ENCODE results near the gene TMEM207. TPM values are rescaled to one million over a fixed set of nuclear protein-coding genes. Genes with fewer than 3 reads are reported as not detected.

The TMEM207 gene
- total and polyA plus RNA-seq, 4 donors, result not detected

DNA sequence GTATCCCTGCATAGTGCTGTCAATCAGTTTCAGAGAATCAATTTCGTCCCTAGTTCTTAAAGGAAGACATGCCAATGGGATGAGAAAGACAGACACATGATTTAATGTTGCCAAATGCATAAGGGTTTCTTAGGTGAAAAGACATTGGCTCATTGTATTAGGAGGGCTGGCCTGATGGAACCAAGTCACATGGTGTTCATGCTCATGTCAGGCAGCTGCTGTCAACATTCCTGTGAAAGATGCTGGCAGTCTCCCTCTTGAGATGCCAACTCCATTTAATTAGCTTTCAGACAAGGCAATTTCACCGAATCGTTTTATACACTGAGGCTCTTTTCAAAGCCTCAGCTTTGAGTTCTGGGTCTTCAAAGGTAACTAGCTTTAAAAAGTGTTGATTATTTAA lies 48.1 kb upstream of the TMEM207 start:
- H3K9me3 ChIP-seq (ENCODE audit: control insufficient read depth in 4 of 4, low read length in 3 of 4), result no peaks in the 10 kb centered on the region
- DNase-seq (ENCODE audit: low spot score), result no peak
- H3K4me3 ChIP-seq (ENCODE audit: low read depth in 1 of 3, low read length in 3 of 3), result no peak overlapping the region
- H3K27me3 ChIP-seq (ENCODE audit: control insufficient read depth in 4 of 4, insufficient read depth in 4 of 4, low read length in 3 of 4), result no peaks in the 10 kb centered on the region
- WGBS, result 90% methylated on average over 3 of the region's 3 CpGs
- H3K27ac ChIP-seq (ENCODE audit: low read depth in 1 of 2, low read length in 2 of 2), result no peak overlapping the region
- TF ChIP-seq YY1 (IDR thresholded peaks at IDR 0.05) (no peak), EGR1 (IDR thresholded peaks at IDR 0.05; ENCODE audit: low read depth in 2 of 2) (no peak), GABPA (IDR thresholded peaks at IDR 0.05 in 1 of 2, conservative IDR thresholded peaks at IDR 0.05 in 1 of 2) (no peak), HNF4A (conservative IDR thresholded peaks at IDR 0.05) (no peak), HNF4G (IDR thresholded peaks at IDR 0.05) (no peak), FOXA1 (IDR thresholded peaks at IDR 0.05) (no peak)
- TF ChIP-seq, protein P1, sequence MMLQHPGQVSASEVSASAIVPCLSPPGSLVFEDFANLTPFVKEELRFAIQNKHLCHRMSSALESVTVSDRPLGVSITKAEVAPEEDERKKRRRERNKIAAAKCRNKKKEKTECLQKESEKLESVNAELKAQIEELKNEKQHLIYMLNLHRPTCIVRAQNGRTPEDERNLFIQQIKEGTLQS (IDR thresholded peaks at IDR 0.05), result no peak
- TF ChIP-seq, protein P2, sequence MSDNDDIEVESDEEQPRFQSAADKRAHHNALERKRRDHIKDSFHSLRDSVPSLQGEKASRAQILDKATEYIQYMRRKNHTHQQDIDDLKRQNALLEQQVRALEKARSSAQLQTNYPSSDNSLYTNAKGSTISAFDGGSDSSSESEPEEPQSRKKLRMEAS (IDR thresholded peaks at IDR 0.05), result no peak
- H3K4me1 ChIP-seq (ENCODE audit: control insufficient read depth in 4 of 4, insufficient read depth in 4 of 4, low read length in 3 of 4), result no peaks in the 10 kb centered on the region
- no peaks in the 10 kb centered on the region for H3K36me3 ChIP-seq (ENCODE audit: control insufficient read depth in 4 of 4, insufficient read depth in 3 of 4, low read depth in 1 of 4, low read length in 3 of 4)
- no peak overlapping the region for H3K9ac ChIP-seq (ENCODE audit: low read depth in 1 of 2, low read length in 2 of 2)

DNA sequence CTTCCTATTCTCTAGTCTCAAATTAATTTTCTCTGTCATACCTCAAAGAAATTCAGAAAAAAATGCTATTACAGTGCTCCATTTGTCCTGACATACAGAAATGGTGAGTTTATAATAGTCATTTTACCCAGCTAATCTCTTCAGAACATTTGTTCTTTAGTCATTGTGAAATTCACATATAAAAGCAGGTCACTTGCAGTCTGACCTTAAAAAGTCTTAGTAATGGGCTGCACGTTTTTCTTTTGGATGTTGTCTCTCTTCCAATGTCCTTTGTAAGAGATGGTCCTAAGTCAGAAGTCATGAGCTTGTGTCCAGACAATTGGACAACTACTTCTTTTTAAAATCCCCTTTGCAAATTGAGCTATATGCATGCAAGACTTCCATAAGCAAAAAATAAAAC lies 47.2 kb upstream of the TMEM207 start:
- H3K9me3 ChIP-seq (ENCODE audit: control insufficient read depth in 4 of 4, low read length in 3 of 4), result no peaks in the 10 kb centered on the region
- H3K27ac ChIP-seq (ENCODE audit: low read depth in 1 of 2, low read length in 2 of 2), result no peak overlapping the region
- H3K4me1 ChIP-seq (ENCODE audit: control insufficient read depth in 4 of 4, insufficient read depth in 4 of 4, low read length in 3 of 4), result no peaks in the 10 kb centered on the region
- DNase-seq (ENCODE audit: low spot score), result no peak
- no peaks in the 10 kb centered on the region for H3K36me3 ChIP-seq (ENCODE audit: control insufficient read depth in 4 of 4, insufficient read depth in 3 of 4, low read depth in 1 of 4, low read length in 3 of 4)
- H3K9ac ChIP-seq (ENCODE audit: low read depth in 1 of 2, low read length in 2 of 2), result no peak overlapping the region
- no peak for TF ChIP-seq YY1 (IDR thresholded peaks at IDR 0.05)
- TF ChIP-seq, protein P3, sequence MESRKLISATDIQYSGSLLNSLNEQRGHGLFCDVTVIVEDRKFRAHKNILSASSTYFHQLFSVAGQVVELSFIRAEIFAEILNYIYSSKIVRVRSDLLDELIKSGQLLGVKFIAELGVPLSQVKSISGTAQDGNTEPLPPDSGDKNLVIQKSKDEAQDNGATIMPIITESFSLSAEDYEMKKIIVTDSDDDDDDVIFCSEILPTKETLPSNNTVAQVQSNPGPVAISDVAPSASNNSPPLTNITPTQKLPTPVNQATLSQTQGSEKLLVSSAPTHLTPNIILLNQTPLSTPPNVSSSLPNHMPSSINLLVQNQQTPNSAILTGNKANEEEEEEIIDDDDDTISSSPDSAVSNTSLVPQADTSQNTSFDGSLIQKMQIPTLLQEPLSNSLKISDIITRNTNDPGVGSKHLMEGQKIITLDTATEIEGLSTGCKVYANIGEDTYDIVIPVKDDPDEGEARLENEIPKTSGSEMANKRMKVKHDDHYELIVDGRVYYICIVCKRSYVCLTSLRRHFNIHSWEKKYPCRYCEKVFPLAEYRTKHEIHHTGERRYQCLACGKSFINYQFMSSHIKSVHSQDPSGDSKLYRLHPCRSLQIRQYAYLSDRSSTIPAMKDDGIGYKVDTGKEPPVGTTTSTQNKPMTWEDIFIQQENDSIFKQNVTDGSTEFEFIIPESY (IDR thresholded peaks at IDR 0.05), result no peak
- WGBS, result 9% methylated on average over 1 of the region's 1 CpG
- H3K4me3 ChIP-seq (ENCODE audit: low read depth in 1 of 3, low read length in 3 of 3), result no peak overlapping the region
- no peaks in the 10 kb centered on the region for H3K27me3 ChIP-seq (ENCODE audit: control insufficient read depth in 4 of 4, insufficient read depth in 4 of 4, low read length in 3 of 4)

DNA sequence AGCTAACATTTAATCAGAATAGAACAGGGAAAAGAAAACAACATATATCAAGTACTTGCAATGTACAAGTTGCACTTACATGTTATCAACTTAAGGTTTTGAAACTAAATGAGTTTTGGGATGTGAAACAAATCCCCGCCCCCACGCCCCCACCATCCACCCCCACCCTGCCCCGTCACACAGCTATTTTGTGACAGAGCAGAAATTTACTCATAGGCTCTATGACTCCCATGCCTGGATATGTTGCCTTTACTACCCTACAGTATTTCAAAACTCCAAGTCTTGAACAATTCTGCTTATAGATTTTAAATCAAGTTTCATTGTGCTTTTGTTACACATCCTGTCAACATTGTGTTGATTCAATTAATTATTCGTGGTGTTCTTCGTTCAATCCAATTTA lies 46.1 kb upstream of the TMEM207 start:
- Histone ChIP-seq H3K9ac (ENCODE audit: low read depth in 1 of 2, low read length in 2 of 2) (no peak overlapping the region), H3K27me3 (ENCODE audit: control insufficient read depth in 4 of 4, insufficient read depth in 4 of 4, low read length in 3 of 4) (no peaks in the 10 kb centered on the region), H3K9me3 (ENCODE audit: control insufficient read depth in 4 of 4, low read length in 3 of 4) (no peaks in the 10 kb centered on the region), H3K36me3 (ENCODE audit: control insufficient read depth in 4 of 4, insufficient read depth in 3 of 4, low read depth in 1 of 4, low read length in 3 of 4) (no peaks in the 10 kb centered on the region), H3K27ac (ENCODE audit: low read depth in 1 of 2, low read length in 2 of 2) (no peak overlapping the region), H3K4me1 (ENCODE audit: control insufficient read depth in 4 of 4, insufficient read depth in 4 of 4, low read length in 3 of 4) (no peaks in the 10 kb centered on the region), H3K4me3 (ENCODE audit: low read depth in 1 of 3, low read length in 3 of 3) (no peak overlapping the region)
- no peak for DNase-seq (ENCODE audit: low spot score)
- TF ChIP-seq, protein P3 (IDR thresholded peaks at IDR 0.05), result no peak
- 85% methylated on average over 5 of the region's 5 CpGs for WGBS

DNA sequence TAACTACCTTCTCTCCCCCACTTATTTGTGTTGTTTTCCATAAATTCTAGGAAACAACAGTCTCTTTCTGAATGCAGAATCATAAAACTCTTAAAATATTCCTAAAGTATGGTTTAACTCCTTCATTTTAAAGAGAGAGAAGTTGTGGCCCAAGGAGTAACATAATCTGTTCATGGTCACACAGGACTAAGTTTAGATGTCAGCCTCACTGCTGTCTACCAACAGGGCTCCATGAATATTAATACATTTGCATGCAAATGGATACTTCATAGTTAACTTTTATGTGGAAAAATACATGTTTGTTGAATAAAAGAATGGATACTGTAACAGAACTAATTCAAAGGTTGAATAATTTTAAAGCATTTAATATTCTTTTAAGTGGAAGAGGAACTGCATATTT lies 45.7 kb upstream of the TMEM207 start:
- H3K36me3 ChIP-seq (ENCODE audit: control insufficient read depth in 4 of 4, insufficient read depth in 3 of 4, low read depth in 1 of 4, low read length in 3 of 4), result no peaks in the 10 kb centered on the region
- no peaks in the 10 kb centered on the region for H3K9me3 ChIP-seq (ENCODE audit: control insufficient read depth in 4 of 4, low read length in 3 of 4)
- H3K27me3 ChIP-seq (ENCODE audit: control insufficient read depth in 4 of 4, insufficient read depth in 4 of 4, low read length in 3 of 4), result no peaks in the 10 kb centered on the region
- H3K27ac ChIP-seq (ENCODE audit: low read depth in 1 of 2, low read length in 2 of 2), result no peak overlapping the region
- DNase-seq (ENCODE audit: low spot score), result no peak
- H3K4me3 ChIP-seq (ENCODE audit: low read depth in 1 of 3, low read length in 3 of 3), result no peak overlapping the region
- H3K4me1 ChIP-seq (ENCODE audit: control insufficient read depth in 4 of 4, insufficient read depth in 4 of 4, low read length in 3 of 4), result no peaks in the 10 kb centered on the region
- no peak overlapping the region for H3K9ac ChIP-seq (ENCODE audit: low read depth in 1 of 2, low read length in 2 of 2)
- no peak for TF ChIP-seq NR2F2 (IDR thresholded peaks at IDR 0.05)
- TF ChIP-seq HNF4A (conservative IDR thresholded peaks at IDR 0.05), result no peak
- TF ChIP-seq FOXA2 (IDR thresholded peaks at IDR 0.05), result no peak
- no peak for TF ChIP-seq RAD21 (IDR thresholded peaks at IDR 0.05)
- TF ChIP-seq EGR1 (IDR thresholded peaks at IDR 0.05; ENCODE audit: low read depth in 2 of 2), result no peak
- TF ChIP-seq FOXA1 (IDR thresholded peaks at IDR 0.05), result no peak
- TF ChIP-seq, protein P4, sequence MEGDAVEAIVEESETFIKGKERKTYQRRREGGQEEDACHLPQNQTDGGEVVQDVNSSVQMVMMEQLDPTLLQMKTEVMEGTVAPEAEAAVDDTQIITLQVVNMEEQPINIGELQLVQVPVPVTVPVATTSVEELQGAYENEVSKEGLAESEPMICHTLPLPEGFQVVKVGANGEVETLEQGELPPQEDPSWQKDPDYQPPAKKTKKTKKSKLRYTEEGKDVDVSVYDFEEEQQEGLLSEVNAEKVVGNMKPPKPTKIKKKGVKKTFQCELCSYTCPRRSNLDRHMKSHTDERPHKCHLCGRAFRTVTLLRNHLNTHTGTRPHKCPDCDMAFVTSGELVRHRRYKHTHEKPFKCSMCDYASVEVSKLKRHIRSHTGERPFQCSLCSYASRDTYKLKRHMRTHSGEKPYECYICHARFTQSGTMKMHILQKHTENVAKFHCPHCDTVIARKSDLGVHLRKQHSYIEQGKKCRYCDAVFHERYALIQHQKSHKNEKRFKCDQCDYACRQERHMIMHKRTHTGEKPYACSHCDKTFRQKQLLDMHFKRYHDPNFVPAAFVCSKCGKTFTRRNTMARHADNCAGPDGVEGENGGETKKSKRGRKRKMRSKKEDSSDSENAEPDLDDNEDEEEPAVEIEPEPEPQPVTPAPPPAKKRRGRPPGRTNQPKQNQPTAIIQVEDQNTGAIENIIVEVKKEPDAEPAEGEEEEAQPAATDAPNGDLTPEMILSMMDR (IDR thresholded peaks at IDR 0.05; ENCODE audit: low read depth, low read length, missing input control), result no peak
- TF ChIP-seq, protein P2 (IDR thresholded peaks at IDR 0.05), result no peak
- TF ChIP-seq HNF4G (IDR thresholded peaks at IDR 0.05), result no peak
- TF ChIP-seq, protein P1 (IDR thresholded peaks at IDR 0.05), result no peak
- TF ChIP-seq RXRA (IDR thresholded peaks at IDR 0.05), result no peak
